IPS-NIHi7 (cell line): ENCODE results near the gene FRK.

Experiments
- DNase-seq: peaks from one replicate; pipeline ENCODE4 v3.0.0; 2012; ENCODE audit warnings: mixed read lengths; ENCODE audit errors: extremely low spot score

FRK gene

GRCh38 chr6:116035616-116036015 lies 25.1 kb downstream of the FRK start:
- DNase-seq, result no peak

GRCh38 chr6:116034327-116034726 lies 26.4 kb downstream of the FRK start:
- no peak for DNase-seq

GRCh38 chr6:116033687-116034303 lies 26.9 kb downstream of the FRK start:
- no peak for DNase-seq

- DNase-seq, result no peak
Measured at GRCh38 chr6:116030770-116031169, 29.9 kb downstream of the FRK start.

GRCh38 chr6:116029535-116029934 lies 31.2 kb downstream of the FRK start:
- DNase-seq, result no peak

- no peak for DNase-seq
Measured at GRCh38 chr6:116028233-116028632, 32.5 kb downstream of the FRK start.

GRCh38 chr6:116027801-116028200 lies 32.9 kb downstream of the FRK start:
- DNase-seq, result no peak

- DNase-seq, result no peak
Measured at GRCh38 chr6:116025405-116025804, 35.3 kb downstream of the FRK start.

- no peak for DNase-seq
Measured at GRCh38 chr6:116022841-116023445, 37.7 kb downstream of the FRK start.

- DNase-seq, result no peak
Measured at GRCh38 chr6:116020738-116021137, 40.0 kb downstream of the FRK start.

- no peak for DNase-seq
Measured at GRCh38 chr6:116019428-116019827, 41.3 kb downstream of the FRK start.

- DNase-seq, result no peak
Measured at GRCh38 chr6:116018976-116019375, 41.7 kb downstream of the FRK start.

GRCh38 chr6:116017546-116018295 lies 43.0 kb downstream of the FRK start:
- DNase-seq, result no peak

GRCh38 chr6:116016846-116017545 lies 43.7 kb downstream of the FRK start:
- no peak for DNase-seq

- DNase-seq, result no peak
Measured at GRCh38 chr6:116015983-116016382, 44.7 kb downstream of the FRK start.

GRCh38 chr6:116015561-116015960 lies 45.1 kb downstream of the FRK start:
- no peak for DNase-seq

GRCh38 chr6:116012951-116013350 lies 47.7 kb downstream of the FRK start:
- no peak for DNase-seq

GRCh38 chr6:116012471-116012949 lies 48.2 kb downstream of the FRK start:
- DNase-seq, result no peak

GRCh38 chr6:116011520-116011919 lies 49.2 kb downstream of the FRK start:
- DNase-seq, result no peak

GRCh38 chr6:116010790-116011401 lies 49.8 kb downstream of the FRK start:
- peak; percentile 54 for DNase-seq

GRCh38 chr6:116010386-116010785 lies 50.3 kb downstream of the FRK start:
- DNase-seq, result no peak
